CD4-positive, alpha-beta T cell (primary cell): ENCODE data around the gene WNT9A. TPM values are rescaled to one million over a fixed set of nuclear protein-coding genes. Genes with fewer than 3 reads are reported as not detected.
A peak's percentile ranks its signal among the peaks of the same experiment; 100 is the strongest.

Experiments
- ATAC-seq: fragments of 200-7000 bp; cut with Tn5 transposase; one replicate; pipeline ENCODE4 v1.10.0; 2022; ENCODE audit warnings: mild to moderate bottlenecking; ENCODE audit not compliant: poor library complexity
- CTCF ChIA-PET: fragments of 350-600 bp; sonication (Branson Sonifier 250); formaldehyde crosslinking; loops from one replicate; lab custom pipeline; 2021; ENCODE audit warnings: antibody characterized with exemption, inconsistent platforms; lab: Charles Lee
- POLR2A ChIA-PET: fragments of 350-600 bp; sonication (Branson Sonifier 250); formaldehyde crosslinking; loops from one replicate; lab custom pipeline; 2021; ENCODE audit warnings: antibody characterized with exemption, inconsistent platforms; lab: Charles Lee
- DNase-seq, 14 experiments: peaks; one replicate each; pipeline ENCODE4 v3.0.0-alpha.2; 2013 to 2020; ENCODE audit warnings: mixed read lengths in 2 of 14
- H3K27ac ChIP-seq, 2 donors: one replicate each; pipeline versions ENCODE4 v1.5.1 to v1.7.0; 2013; ENCODE audit warnings: low read length in 2 of 2, low read depth in 1 of 2, mild to moderate bottlenecking in 1 of 2
- H3K27me3 ChIP-seq, 2 experiments: 1 replicate in 1 of 2; 2 replicates in 1 of 2; pipeline versions ENCODE4 v1.6.1 to v1.7.0; 2013; ENCODE audit warnings: low read length in 2 of 2, control low read depth in 1 of 2, mild to moderate bottlenecking in 1 of 2, moderate library complexity in 1 of 2; ENCODE audit not compliant: insufficient read depth in 2 of 2, control insufficient read depth in 1 of 2
- H3K36me3 ChIP-seq: one replicate; pipeline ENCODE4 v1.6.1; 2013; ENCODE audit warnings: low read length, control low read depth; ENCODE audit not compliant: insufficient read depth
- H3K4me1 ChIP-seq: one replicate; pipeline ENCODE4 v1.6.1; 2013; ENCODE audit warnings: low read length, control low read depth; ENCODE audit not compliant: insufficient read depth
- H3K4me3 ChIP-seq: one replicate; pipeline ENCODE4 v1.5.1; 2013; ENCODE audit warnings: mild to moderate bottlenecking, low read length, moderate library complexity
- H3K9me3 ChIP-seq, 2 experiments: 1 replicate in 1 of 2; 2 replicates in 1 of 2; pipeline versions ENCODE4 v1.6.1 to v1.7.0; 2013; ENCODE audit warnings: low read length in 2 of 2, mild to moderate bottlenecking in 2 of 2, control low read depth in 1 of 2, moderate library complexity in 1 of 2; ENCODE audit not compliant: control insufficient read depth in 1 of 2, insufficient read depth in 1 of 2
- H3K27ac Mint-ChIP-seq: one replicate; pipeline ENCODE4 v1.8.0; 2020; ENCODE audit warnings: mixed read lengths
- H3K27me3 Mint-ChIP-seq: one replicate; pipeline ENCODE4 v1.8.0; 2021; ENCODE audit warnings: mixed read lengths
- H3K36me3 Mint-ChIP-seq: one replicate; pipeline ENCODE4 v1.8.0; 2021; ENCODE audit warnings: low read depth, mixed read lengths
- H3K4me1 Mint-ChIP-seq: one replicate; pipeline ENCODE4 v1.8.0; 2021; ENCODE audit warnings: low read depth, mixed read lengths
- H3K4me3 Mint-ChIP-seq: one replicate; pipeline ENCODE4 v1.8.0; 2020; ENCODE audit warnings: mild to moderate bottlenecking, mixed read lengths
- H3K9me3 Mint-ChIP-seq: one replicate; pipeline ENCODE4 v1.8.0; 2020; ENCODE audit warnings: mixed read lengths
- intact Hi-C, 2 experiments: fragments of 100-400 bp; cut with DNase I in 1 of 2; cut with micrococcal nuclease in 1 of 2; formaldehyde crosslinking; loops; one replicate each; pipeline versions ENCODE4 v1.15.1 to v1.9.0; 2023 to 2025; cut with DNase I, micrococcal nuclease
- total RNA-seq, 174 experiments: library from RNA in 2 of 174; stranded (reverse) in 2 of 174; gene quantifications; one replicate each; pipeline ENCODE4 v1.2.3 and lab custom pipeline; 2021 to 2026
- TF ChIP-seq, protein P1 (sequence below): fragments of 200-600 bp; IDR thresholded peaks from one replicate; pipeline ENCODE4 v1.8.0; 2022; ENCODE audit warnings: antibody characterized with exemption, mild to moderate bottlenecking

The WNT9A gene
- total RNA-seq, 2 experiments from 2014 or later = not detected

- no peaks in the 10 kb centered on the region for H3K9me3 ChIP-seq
- H3K4me3 ChIP-seq = no peak overlapping the region
- ChIA-PET CTCF (no interaction called here), POLR2A (no interaction called here)
- TF ChIP-seq, protein P1, sequence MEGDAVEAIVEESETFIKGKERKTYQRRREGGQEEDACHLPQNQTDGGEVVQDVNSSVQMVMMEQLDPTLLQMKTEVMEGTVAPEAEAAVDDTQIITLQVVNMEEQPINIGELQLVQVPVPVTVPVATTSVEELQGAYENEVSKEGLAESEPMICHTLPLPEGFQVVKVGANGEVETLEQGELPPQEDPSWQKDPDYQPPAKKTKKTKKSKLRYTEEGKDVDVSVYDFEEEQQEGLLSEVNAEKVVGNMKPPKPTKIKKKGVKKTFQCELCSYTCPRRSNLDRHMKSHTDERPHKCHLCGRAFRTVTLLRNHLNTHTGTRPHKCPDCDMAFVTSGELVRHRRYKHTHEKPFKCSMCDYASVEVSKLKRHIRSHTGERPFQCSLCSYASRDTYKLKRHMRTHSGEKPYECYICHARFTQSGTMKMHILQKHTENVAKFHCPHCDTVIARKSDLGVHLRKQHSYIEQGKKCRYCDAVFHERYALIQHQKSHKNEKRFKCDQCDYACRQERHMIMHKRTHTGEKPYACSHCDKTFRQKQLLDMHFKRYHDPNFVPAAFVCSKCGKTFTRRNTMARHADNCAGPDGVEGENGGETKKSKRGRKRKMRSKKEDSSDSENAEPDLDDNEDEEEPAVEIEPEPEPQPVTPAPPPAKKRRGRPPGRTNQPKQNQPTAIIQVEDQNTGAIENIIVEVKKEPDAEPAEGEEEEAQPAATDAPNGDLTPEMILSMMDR = no peak
- peaks cover 40% of the 10 kb centered on the region for H3K4me1 ChIP-seq
- no peak for ATAC-seq
- no peak overlapping the region for H3K27ac ChIP-seq
- Mint-ChIP-seq H3K27ac (peak overlapping the region; percentile 87), H3K9me3 (no peaks in the 10 kb centered on the region), H3K36me3 (no peaks in the 10 kb centered on the region), H3K4me3 (no peak overlapping the region), H3K27me3 (no peaks in the 10 kb centered on the region), H3K4me1 (peaks cover 23% of the 10 kb centered on the region)
- peak in 1 of 14 experiments; percentile 29 for DNase-seq
- H3K27me3 ChIP-seq = no peaks in the 10 kb centered on the region
- intact Hi-C loops = no loop called here
- H3K36me3 ChIP-seq = no peaks in the 10 kb centered on the region
Observed at GRCh38 chr1:227890451-227891222, 57.1 kb downstream of the WNT9A start.

- Mint-ChIP-seq H3K27ac (peak overlapping the region; percentile 87), H3K36me3 (no peaks in the 10 kb centered on the region), H3K27me3 (no peaks in the 10 kb centered on the region), H3K4me1 (peaks cover 30% of the 10 kb centered on the region), H3K4me3 (no peak overlapping the region), H3K9me3 (no peaks in the 10 kb centered on the region)
- H3K4me3 ChIP-seq = no peak overlapping the region
- DNase-seq (peak in 1 of 14 experiments; percentile 30), ATAC-seq (no peak)
- no peaks in the 10 kb centered on the region for H3K27me3 ChIP-seq
- ChIA-PET POLR2A (no interaction called here), CTCF (no interaction called here)
- intact Hi-C loops = loop anchor here in 1 of 2 experiments (5.0 to 10.0 kb wide), 4 partner anchors 103 to 765 kb away; partner anchors contain the start of genes JMJD4 and SNAP47
- TF ChIP-seq, protein P1 = no peak
- H3K4me1 ChIP-seq = peaks cover 47% of the 10 kb centered on the region
- H3K9me3 ChIP-seq = no peaks in the 10 kb centered on the region
- no peaks in the 10 kb centered on the region for H3K36me3 ChIP-seq
- no peak overlapping the region for H3K27ac ChIP-seq
Observed at GRCh38 chr1:227889863-227890405, 57.8 kb downstream of the WNT9A start.

DNA sequence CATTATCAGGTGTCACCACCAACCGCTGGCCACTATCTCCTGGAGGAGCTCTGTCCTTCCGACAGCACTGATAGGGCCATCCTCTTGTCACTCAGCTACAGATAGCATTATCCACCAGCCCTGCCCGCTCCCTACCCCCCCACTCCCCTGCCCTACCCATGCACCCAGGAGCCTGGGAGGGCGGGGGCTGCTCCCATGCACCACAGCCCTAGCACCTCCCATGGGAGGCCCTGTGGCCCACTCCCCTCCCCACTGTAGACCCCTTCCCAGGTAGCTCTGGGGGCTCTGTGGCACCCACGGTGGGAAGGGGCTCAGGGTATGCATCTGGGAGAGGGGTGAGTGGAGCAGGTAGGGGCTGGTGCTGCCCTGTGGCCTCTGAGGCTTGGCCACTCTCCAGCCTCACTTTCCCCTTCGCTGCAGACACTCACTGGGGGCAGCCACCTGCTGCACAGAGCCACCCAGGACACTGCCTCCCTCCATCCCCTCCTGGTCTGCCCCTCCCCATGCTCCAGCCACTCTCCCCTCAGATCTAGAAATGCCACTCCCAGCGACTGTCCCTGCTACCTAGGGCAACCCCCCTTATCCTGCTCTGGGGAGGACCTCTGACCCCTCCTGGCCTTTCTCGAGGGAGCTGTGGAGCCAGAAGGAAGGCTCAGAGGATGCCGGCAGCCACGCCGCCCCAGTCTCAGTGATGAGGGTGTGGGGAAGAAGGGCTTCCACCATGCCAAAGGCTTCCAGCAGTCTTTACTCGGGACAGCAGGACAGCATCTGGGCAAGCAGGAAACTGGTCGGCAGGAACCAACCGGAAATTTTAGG is 58.5 kb downstream of the WNT9A start:
- Mint-ChIP-seq H3K36me3 (no peaks in the 10 kb centered on the region), H3K9me3 (no peaks in the 10 kb centered on the region), H3K4me3 (peak overlapping the region; percentile 42), H3K4me1 (peaks cover 35% of the 10 kb centered on the region), H3K27ac (peak overlapping the region; percentile 87), H3K27me3 (no peaks in the 10 kb centered on the region)
- no peak overlapping the region for H3K4me3 ChIP-seq
- ChIA-PET CTCF (no interaction called here), POLR2A (no interaction called here)
- ATAC-seq = no peak
- H3K9me3 ChIP-seq = no peaks in the 10 kb centered on the region
- H3K27me3 ChIP-seq = no peaks in the 10 kb centered on the region
- H3K4me1 ChIP-seq = peaks cover 54% of the 10 kb centered on the region
- H3K27ac ChIP-seq = peak overlapping the region in 1 of 2 donors; percentile 4
- TF ChIP-seq, protein P1 = no peak
- intact Hi-C loops = loop anchor here in 1 of 2 experiments (5.0 to 10.0 kb wide), 4 partner anchors 102 to 766 kb away; partner anchors contain the start of genes JMJD4 and SNAP47
- DNase-seq = peak in 2 of 14 experiments; percentile 12 to 30
- H3K36me3 ChIP-seq = no peaks in the 10 kb centered on the region
